SH-SY5Y (cell line): ENCODE data around the gene CORO6.

ENCODE experiments used
- GATA2 ChIP-seq: IDR thresholded peaks from 2 replicates; pipeline ENCODE4 v1.6.1; 2011; ENCODE audit warnings: mild to moderate bottlenecking, low read depth, low read length
- GATA3 ChIP-seq: IDR thresholded peaks from 2 replicates; pipeline ENCODE4 v1.6.1; 2011; ENCODE audit warnings: low read depth, mild to moderate bottlenecking, low read length, moderate library complexity

GRCh38 chr17:29591737-29592608 lies 30.7 kb downstream of the CORO6 start:
- TF ChIP-seq GATA3 (no peak), GATA2 (no peak)
